SJSA1 (cell line): ENCODE results near the gene ZFYVE28. TPM values are rescaled to one million over a fixed set of nuclear protein-coding genes. Genes with fewer than 3 reads are reported as not detected.

Experiments used
- DNase-seq, 2 experiments: peaks; one replicate each; pipeline ENCODE4 v3.0.0-alpha.2; 2015 to 2020; ENCODE audit warnings: low spot score in 2 of 2, low read depth in 1 of 2
- H3K27ac ChIP-seq: fragments of 250-450 bp; sonication (Bioruptor Pico); 2 replicates; pipeline ENCODE4 v1.5.1; 2020; ENCODE audit warnings: mild to moderate bottlenecking, moderate library complexity
- H3K27me3 ChIP-seq: fragments of 250-450 bp; sonication (Bioruptor Pico); replicated peaks from 2 replicates; pipeline ENCODE4 v1.5.1; 2020; ENCODE audit warnings: mild to moderate bottlenecking, moderate library complexity
- H3K36me3 ChIP-seq: fragments of 250-450 bp; sonication (Bioruptor Pico); 2 replicates; pipeline ENCODE4 v1.5.1; 2020; ENCODE audit warnings: mild to moderate bottlenecking
- H3K4me1 ChIP-seq: fragments of 250-450 bp; sonication (Bioruptor Pico); replicated peaks from 2 replicates; pipeline ENCODE4 v1.6.1; 2021; ENCODE audit warnings: mild to moderate bottlenecking
- H3K4me3 ChIP-seq: fragments of 250-450 bp; sonication (Bioruptor Pico); 2 replicates; pipeline ENCODE4 v1.5.1; 2020; ENCODE audit warnings: mild to moderate bottlenecking
- H3K9me3 ChIP-seq: fragments of 250-450 bp; sonication (Bioruptor Pico); replicated peaks from 2 replicates; pipeline ENCODE4 v1.5.1; 2020; ENCODE audit warnings: mild to moderate bottlenecking
- total RNA-seq: library from RNA; depleted of rRNA; stranded (reverse); fragments of >200 nt; shearing (Covaris generic); gene quantifications from 2 replicates; pipeline ENCODE4 v1.2.3, GENCODE V29; 2014

Gene ZFYVE28
- total RNA-seq, 1 experiment from 2014 or later, result 0.11 TPM

DNA sequence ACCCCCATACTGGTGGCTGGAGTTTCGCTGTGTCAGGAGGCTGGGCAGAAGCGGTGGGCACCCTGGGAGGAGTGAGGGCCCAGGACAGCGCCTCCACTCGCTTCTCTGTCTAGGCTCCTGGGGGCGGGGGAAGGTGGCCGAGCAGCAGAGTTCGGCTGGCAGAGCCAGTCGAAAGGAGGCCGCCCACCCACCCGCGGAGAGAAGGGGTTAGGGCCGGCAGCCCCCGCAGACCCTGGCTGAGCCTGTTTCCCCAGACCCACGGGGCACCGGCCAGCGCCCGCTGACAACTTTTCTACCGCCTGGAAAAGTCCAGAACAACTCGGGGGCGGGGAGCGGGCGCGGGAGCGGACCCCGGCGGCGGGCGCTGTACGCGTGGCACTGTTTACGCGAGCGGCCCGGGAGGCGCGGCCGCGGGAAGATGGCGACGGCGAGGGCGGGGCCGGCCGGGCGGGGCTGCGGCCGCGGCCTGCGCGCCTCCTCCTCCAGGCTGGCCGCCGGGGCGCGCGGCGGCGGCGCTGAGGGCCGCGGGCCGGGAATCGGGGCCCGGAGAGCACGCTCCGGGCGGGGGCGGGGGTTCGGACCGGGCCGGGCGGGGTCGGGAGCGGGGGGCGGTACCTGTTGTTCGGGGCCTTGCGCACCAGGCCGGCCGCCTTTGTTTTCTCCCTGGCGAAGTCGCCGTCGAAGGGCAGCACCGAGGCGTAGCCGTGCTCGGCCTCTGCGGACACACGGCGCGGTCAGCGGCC is 157.2 kb downstream of the ZFYVE28 start:
- H3K27me3 ChIP-seq, result no peaks in the 10 kb centered on the region
- peak overlapping the region; percentile 47 for H3K4me3 ChIP-seq
- H3K9me3 ChIP-seq, result no peaks in the 10 kb centered on the region
- H3K36me3 ChIP-seq, result no peaks in the 10 kb centered on the region
- no peaks in the 10 kb centered on the region; the same call in 1 of the 2 replicates for H3K4me1 ChIP-seq
- DNase-seq, result peak in 1 of 2 experiments; percentile 2
- H3K27ac ChIP-seq, result 0 out of 2 replicates have a peak overlapping the region, but pooled peaks have one; percentile 24

DNA sequence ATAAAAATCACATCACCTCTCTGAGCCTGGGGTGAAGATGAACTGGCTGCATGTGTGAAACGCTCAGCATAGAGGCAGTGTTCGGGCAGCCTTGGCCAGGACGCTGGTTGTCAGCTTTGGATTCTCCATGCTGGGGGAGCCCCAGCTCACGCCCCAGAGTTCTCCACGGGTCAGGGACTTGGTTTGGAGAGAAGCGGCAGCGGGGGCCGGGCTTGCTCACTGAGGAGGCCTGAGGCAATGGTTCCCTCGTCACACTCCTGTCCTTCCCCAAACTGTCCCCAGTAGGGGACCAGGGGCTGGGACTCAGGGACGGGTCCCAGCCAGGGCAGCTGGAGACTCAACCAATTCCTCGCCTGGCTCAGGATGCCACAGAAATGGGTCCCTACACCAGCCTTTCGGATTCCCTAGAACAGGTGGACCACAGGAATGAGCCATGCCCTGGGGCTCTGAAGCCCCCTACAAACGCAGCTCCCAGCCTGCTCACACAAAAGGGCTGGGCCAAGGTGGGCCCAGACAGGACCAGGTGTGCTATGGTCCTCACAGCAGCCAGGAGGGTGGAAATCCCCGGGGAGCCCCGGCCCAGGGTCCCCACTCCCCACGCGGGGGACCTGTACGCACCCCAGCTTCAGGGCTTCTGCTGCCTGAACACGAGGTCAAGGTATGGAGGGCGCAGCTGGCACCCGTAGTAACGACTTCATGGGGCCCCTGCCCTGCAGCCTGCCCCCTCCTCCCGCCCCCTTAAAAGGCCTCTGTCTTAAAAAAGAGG is 157.9 kb downstream of the ZFYVE28 start:
- no peaks in the 10 kb centered on the region for H3K36me3 ChIP-seq
- H3K27ac ChIP-seq, result no peak overlapping the region
- H3K4me1 ChIP-seq, result no peaks in the 10 kb centered on the region; the same call in 1 of the 2 replicates
- DNase-seq, result no peak
- no peaks in the 10 kb centered on the region for H3K9me3 ChIP-seq
- peak overlapping the region; percentile 47 for H3K4me3 ChIP-seq
- no peaks in the 10 kb centered on the region for H3K27me3 ChIP-seq

DNA sequence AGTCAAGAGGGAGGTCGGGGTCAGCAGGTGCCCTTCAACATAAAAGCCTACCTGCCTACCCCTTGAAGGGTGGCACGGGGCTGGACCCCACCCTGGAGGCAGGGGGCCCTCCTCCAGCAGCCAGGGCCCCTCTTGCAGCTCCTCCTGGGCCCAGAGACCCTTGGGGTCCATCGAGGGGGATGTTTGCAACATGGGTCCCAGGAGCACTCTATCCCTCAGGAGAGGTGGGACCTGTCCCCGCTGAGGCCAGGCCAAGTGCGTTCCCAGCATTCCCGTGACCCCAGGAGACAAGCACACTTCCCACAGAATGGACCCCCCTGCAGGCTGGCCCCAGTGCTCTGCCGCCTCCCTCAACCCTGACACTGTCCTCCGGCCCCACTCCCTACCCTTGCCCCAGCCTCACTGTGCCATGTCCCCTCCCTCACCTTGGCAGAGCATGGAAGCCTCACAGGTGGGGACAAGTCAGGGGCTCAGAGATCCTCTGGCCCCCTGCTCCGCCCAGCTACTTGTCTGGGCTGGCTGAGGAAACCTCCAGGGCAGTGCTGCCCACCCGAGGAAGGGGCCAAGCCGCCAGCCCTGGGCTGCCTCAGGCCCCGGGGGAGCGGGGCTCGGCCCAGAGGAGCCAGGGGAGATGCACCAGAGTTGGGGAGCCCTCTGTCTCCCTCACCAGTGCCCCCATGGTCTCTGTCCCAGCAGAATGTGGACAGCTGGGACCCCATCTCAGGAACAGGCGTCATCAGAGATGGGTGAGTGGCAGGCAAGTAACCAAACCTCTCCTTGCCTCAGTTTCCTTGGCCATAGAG is 158.7 kb downstream of the ZFYVE28 start:
- Histone ChIP-seq H3K9me3 (no peaks in the 10 kb centered on the region), H3K27me3 (no peaks in the 10 kb centered on the region), H3K36me3 (no peaks in the 10 kb centered on the region), H3K4me3 (no peak overlapping the region), H3K4me1 (no peaks in the 10 kb centered on the region; the same call in 1 of the 2 replicates), H3K27ac (no peak overlapping the region)
- no peak for DNase-seq

DNA sequence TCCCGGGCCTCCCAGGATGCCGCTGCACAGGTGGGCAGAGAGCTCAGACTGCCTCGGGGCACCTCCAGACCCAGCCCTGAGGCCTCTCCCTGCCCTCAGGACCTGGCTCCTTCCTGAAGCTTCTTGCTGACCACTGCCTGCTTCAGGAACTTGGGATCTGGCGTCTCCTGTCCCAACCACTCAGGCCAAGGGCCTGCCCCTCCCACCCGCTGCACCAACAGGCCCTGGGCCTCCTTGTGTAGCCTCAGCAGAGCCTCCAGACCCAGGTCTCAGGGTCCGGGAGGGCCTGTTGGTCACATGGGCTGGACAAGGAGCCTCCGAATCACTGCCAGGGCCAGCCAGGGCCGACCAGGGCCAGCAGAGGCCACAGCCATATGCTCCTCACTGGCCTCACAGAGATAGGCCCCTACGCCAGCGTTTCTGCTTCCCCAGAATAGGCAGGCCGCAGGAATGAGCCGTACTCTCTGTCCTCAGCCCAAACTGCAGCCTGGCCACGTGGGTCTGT is 159.4 kb downstream of the ZFYVE28 start:
- no peak for DNase-seq
- Histone ChIP-seq H3K4me1 (no peaks in the 10 kb centered on the region; the same call in 1 of the 2 replicates), H3K36me3 (no peaks in the 10 kb centered on the region), H3K27ac (no peak overlapping the region), H3K4me3 (no peak overlapping the region), H3K27me3 (no peaks in the 10 kb centered on the region), H3K9me3 (no peaks in the 10 kb centered on the region)

DNA sequence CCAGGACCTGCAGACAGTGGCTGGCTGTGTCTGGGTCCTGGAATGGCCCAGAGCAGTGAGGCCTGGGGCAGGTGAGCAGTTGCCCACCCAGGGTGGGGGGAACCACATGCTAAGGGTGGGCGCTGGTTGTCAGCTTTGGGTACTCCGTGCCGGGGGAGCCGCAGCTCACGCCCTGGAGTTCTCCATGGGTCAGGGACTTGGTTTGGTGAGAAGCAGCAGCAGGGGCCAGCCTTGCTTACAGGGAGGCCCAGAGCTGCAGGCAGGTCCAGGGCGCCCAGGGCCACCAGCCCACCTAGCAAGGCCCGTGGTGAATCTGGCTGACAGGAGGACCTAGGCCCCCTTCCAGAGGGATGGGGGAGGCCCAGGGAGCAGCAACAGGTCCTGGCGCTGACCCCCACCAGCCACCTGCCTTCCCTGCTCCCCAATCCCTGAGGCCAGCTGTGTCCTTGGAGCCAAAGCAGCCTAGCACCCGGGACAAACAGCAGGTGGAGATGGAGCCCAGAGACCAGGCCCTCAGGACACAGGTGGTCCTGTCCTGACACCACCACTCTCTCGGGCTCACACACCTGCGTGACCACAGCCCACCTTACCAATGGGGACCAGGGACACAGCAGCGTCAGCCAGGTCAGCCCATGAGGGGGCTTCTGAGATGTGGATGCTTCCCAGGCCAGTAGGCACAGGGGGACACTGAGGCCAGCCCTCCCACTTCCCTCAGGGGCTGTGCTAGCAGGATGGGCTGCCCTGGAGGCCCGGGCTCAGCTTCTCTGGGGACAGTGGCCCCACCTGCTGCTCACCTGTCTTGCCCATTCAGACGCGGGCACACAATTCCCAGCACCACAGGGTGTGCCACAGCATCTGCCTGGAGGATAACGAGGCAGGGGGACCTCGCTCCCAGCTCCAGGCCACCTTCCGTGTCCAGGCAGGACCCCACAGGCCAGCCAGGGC is 160.1 kb downstream of the ZFYVE28 start:
- H3K27me3 ChIP-seq, result no peaks in the 10 kb centered on the region
- DNase-seq, result peak in 1 of 2 experiments; percentile 25
- H3K4me1 ChIP-seq, result no peaks in the 10 kb centered on the region; the same call in 1 of the 2 replicates
- H3K9me3 ChIP-seq, result no peaks in the 10 kb centered on the region
- H3K4me3 ChIP-seq, result no peak overlapping the region
- no peaks in the 10 kb centered on the region for H3K36me3 ChIP-seq
- no peak overlapping the region for H3K27ac ChIP-seq

DNA sequence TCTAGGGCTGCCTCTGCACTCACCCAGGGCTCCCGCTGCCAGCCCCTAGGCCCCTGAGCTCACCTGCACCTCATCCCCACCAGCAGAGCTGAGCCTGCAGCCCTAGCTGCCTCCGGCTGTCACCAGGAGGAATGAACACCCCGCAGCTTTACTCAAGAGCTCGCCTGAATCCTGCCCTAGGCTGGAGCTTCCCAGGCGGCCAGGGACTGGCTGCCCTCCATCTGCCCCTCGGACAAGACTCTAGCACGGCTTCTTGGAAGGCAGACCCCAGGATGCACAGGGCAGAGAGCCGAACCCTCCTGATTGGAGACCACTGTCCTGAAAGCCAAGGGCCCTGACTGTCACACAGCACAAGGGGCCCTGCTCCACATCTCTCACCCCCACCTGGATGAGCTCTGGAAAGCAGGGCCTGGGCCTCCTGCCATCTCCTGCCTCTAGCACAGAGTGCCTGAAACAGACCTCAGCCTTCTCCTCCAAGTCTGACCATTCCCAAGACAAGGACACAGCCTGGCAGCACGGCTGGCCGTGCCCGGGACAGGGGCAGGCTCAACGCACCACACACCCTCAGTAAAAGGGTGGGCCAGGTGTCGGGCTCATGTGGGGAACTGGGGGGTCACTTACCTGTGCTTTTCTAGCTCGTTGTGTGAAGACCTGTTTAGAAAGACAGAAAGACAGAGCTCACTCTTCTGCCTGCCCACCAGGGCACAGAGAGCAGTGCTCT is 160.9 kb downstream of the ZFYVE28 start:
- Histone ChIP-seq H3K27ac (no peak overlapping the region), H3K4me3 (no peak overlapping the region), H3K9me3 (no peaks in the 10 kb centered on the region), H3K27me3 (no peaks in the 10 kb centered on the region), H3K36me3 (no peaks in the 10 kb centered on the region), H3K4me1 (no peaks in the 10 kb centered on the region; the same call in 1 of the 2 replicates)
- peak in 1 of 2 experiments; percentile 18 for DNase-seq

DNA sequence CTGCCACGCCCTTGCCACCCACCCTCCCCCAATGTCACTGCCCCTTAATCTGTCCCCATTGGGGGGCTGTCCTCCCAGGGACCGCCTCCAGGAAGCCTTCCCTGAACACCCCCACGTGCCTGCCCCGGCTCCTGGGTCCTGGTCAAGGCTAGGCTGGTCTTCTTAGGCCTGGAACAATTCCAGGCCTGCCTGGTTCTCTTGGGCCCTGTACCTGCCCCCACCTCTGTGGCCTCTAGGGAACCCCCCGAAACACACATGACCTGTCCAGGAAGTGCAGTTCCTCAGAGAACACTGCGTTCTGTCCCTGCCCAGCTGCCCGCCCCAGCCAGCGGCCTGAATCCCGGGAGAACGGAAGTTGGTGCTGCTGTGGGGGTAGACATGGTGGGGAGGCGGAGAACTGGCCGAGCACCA is 161.7 kb downstream of the ZFYVE28 start:
- Histone ChIP-seq H3K9me3 (no peaks in the 10 kb centered on the region), H3K4me1 (no peaks in the 10 kb centered on the region), H3K4me3 (no peak overlapping the region), H3K27ac (no peak overlapping the region), H3K27me3 (no peaks in the 10 kb centered on the region), H3K36me3 (no peaks in the 10 kb centered on the region)
- DNase-seq, result peak in 1 of 2 experiments; percentile 14

DNA sequence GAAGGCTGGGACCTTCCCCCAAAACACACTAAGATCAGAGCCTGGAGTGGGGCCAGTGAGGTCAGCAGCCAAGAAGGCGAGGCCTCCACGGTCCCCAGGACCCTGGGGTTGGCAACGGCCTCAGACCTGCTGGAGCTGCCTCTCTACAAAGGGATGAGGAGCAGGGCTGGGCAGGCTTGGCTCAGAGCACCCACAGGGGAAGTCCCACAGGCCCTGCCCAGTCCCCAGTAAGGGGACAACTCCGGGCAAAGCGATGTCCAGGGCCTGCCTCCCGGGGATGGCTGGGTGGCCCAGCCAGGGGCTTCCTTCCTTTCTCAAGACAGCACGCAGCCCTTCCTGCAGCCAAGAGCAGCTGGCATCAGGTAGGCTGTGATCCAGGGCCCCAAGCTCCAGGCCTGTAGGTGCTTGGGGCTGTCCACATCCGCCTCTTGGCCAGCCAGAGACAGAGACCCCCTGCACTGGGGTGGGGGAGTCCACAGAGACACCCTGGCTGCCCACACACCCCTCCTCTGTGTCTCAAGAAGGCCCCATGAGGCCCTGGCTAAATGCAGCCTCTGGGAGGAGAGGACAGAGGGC is 162.2 kb downstream of the ZFYVE28 start:
- Histone ChIP-seq H3K27me3 (no peaks in the 10 kb centered on the region), H3K9me3 (no peaks in the 10 kb centered on the region), H3K27ac (no peak overlapping the region), H3K4me1 (no peaks in the 10 kb centered on the region), H3K36me3 (no peaks in the 10 kb centered on the region), H3K4me3 (no peak overlapping the region)
- peak in 1 of 2 experiments; percentile 26 for DNase-seq

DNA sequence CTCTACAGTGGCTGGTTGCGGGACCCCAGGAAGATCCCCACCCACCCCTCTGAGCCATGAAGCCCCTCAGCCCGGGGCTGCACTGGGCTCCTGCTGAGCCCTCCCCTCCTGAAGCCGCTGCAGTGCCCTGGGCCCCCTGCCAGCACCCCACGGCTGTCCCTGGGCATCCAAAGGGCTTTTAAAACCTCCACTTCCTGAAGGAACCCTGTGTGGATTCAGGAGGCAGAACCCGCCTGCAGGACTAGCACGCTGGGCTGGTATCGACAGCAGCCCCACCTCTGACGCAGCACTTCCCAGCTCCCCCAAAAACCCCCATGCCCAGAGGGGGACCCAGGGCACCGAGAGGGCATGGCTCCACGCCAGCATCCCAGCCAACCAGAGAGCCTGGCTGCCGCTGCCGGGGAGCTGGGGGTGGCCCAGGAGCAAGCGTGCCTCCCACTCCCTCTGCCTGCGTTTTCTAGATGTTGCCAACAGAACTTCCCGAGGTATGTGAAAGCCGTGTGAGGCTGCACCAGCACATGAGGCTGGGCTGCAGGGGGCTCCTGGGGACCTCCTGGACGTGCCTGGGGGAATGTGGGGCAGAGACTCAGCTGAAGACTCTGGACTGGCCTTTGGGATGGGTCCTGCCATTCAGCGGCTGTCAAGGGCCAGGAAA is 162.8 kb downstream of the ZFYVE28 start:
- H3K9me3 ChIP-seq, result no peaks in the 10 kb centered on the region
- no peaks in the 10 kb centered on the region for H3K27me3 ChIP-seq
- H3K4me3 ChIP-seq, result no peak overlapping the region
- no peaks in the 10 kb centered on the region for H3K4me1 ChIP-seq
- DNase-seq, result peak in 1 of 2 experiments; percentile 19
- no peaks in the 10 kb centered on the region for H3K36me3 ChIP-seq
- no peak overlapping the region for H3K27ac ChIP-seq

DNA sequence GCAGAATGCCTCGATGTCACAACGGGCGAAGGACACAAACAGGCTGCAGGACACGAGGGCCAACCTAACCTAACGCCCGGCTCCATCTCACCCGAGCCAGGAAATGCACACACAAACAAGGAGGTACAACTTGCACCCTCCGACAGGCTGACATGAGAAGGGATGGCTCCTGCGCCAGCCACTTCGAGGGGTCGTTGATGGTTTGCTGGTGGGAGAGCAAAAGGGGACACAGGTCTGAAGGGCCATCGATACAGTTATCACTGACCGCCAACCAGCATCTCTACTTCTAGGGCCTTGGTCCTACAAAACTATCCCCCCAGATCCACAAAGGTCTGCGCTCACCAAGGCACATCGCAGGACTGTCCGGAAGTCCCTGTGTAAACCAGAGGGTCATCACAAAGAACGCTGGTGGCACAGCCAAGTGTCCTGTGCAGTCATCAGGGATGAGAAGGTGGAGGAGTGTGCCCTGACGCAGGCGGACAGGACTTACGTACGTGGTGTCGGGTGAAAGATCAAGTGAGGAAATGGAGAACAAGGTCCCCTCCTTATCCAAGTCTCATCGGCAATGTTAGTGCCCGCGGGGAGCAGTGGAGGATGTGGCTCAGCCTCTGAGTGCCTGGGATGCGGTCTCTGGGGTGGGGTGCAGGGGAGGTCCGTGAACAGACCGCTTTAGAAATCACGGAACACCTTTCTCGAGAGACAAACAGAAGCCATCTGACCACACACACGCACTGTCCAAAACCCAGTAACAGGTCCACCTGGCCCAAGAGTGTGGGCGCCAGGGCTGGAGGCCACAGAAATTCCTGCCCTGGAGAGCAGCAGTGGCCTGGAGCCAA is 163.6 kb downstream of the ZFYVE28 start:
- no peaks in the 10 kb centered on the region for H3K9me3 ChIP-seq
- H3K4me1 ChIP-seq, result no peaks in the 10 kb centered on the region
- no peak overlapping the region for H3K4me3 ChIP-seq
- DNase-seq, result no peak
- H3K27ac ChIP-seq, result no peak overlapping the region
- H3K36me3 ChIP-seq, result no peaks in the 10 kb centered on the region
- no peaks in the 10 kb centered on the region for H3K27me3 ChIP-seq
